PC-3 (cell line): ENCODE results near the gene DNAJB9. TPM values are rescaled to one million over a fixed set of nuclear protein-coding genes. Genes with fewer than 3 reads are reported as not detected.

ENCODE experiments used
- ATAC-seq: fragments of 200-7000 bp; cut with Tn5 transposase; 2 replicates; pipeline ENCODE4 v1.9.1; 2020; ENCODE audit warnings: mild to moderate bottlenecking, moderate library complexity
- BruUV-seq: library from RNA; stranded (reverse); fragments of 400-500 nt; replicated peaks from 2 replicates; lab custom pipeline; 2021; lab: Mats Ljungman, UMichigan
- CTCF ChIA-PET: fragments of 300-600 bp; sonication (Branson Sonifier 250); formaldehyde crosslinking; loops from one replicate; lab custom pipeline; 2022; ENCODE audit warnings: antibody characterized with exemption; lab: Charles Lee
- POLR2A ChIA-PET: fragments of 300-600 bp; sonication (Branson Sonifier 250); formaldehyde crosslinking; loops from one replicate; lab custom pipeline; 2022; ENCODE audit warnings: antibody characterized with exemption; ENCODE audit not compliant: unreplicated experiment; lab: Charles Lee
- DNase-seq: peaks from one replicate; pipeline ENCODE4 v3.0.0-alpha.2; 2015
- H2AFZ ChIP-seq: fragments of 300-600 bp; sonication (generic); 2 replicates; pipeline ENCODE4 v1.6.0; 2016; ENCODE audit warnings: antibody characterized with exemption, low read length
- H3F3A ChIP-seq: fragments of 300-600 bp; sonication (generic); one replicate; pipeline ENCODE4 v1.6.0; 2017; ENCODE audit warnings: antibody characterized with exemption, low read length, control low read depth, mild to moderate bottlenecking; ENCODE audit not compliant: unreplicated experiment
- H3K27ac ChIP-seq: fragments of 300-600 bp; sonication (generic); 2 replicates; pipeline ENCODE4 v1.5.1; 2016; ENCODE audit warnings: mild to moderate bottlenecking, low read length
- H3K27me3 ChIP-seq: fragments of 300-600 bp; sonication (generic); 2 replicates; pipeline ENCODE4 v1.6.1; 2016; ENCODE audit warnings: low read length, mixed read lengths
- H3K36me3 ChIP-seq: fragments of 300-600 bp; sonication (generic); 2 replicates; pipeline ENCODE4 v1.6.1; 2016; ENCODE audit warnings: low read depth, mixed run types, low read length, mixed read lengths
- H3K4me1 ChIP-seq: fragments of 300-600 bp; sonication (generic); 2 replicates; pipeline ENCODE4 v1.5.1; 2016; ENCODE audit warnings: low read length; ENCODE audit not compliant: insufficient read depth
- H3K4me2 ChIP-seq: fragments of 300-600 bp; sonication (generic); 2 replicates; pipeline ENCODE4 v1.6.0; 2016; ENCODE audit warnings: low read length
- H3K4me3 ChIP-seq: fragments of 300-600 bp; sonication (generic); 2 replicates; pipeline ENCODE4 v1.5.1; 2016; ENCODE audit warnings: mild to moderate bottlenecking, low read length, mixed read lengths
- H3K79me2 ChIP-seq: fragments of 300-600 bp; sonication (generic); 2 replicates; pipeline ENCODE4 v1.6.1; 2017; ENCODE audit warnings: low read length, mixed read lengths
- H3K9ac ChIP-seq: fragments of 300-600 bp; sonication (generic); 2 replicates; pipeline ENCODE4 v1.6.0; 2016; ENCODE audit warnings: mild to moderate bottlenecking, low read length
- H3K9me2 ChIP-seq: fragments of 300-600 bp; sonication (generic); replicated peaks from 2 replicates; pipeline ENCODE4 v1.6.1; 2016; ENCODE audit warnings: mixed run types, low read length, mixed read lengths
- H3K9me3 ChIP-seq: fragments of 300-600 bp; sonication (generic); 2 replicates; pipeline ENCODE4 v1.6.1; 2016; ENCODE audit warnings: low read length, mixed read lengths
- H4K20me1 ChIP-seq: fragments of 300-600 bp; sonication (generic); 2 replicates; pipeline ENCODE4 v1.6.1; 2016; ENCODE audit warnings: low read length, mixed read lengths
- EZH2 ChIP-seq: fragments of 300-600 bp; sonication (generic); IDR thresholded peaks from one replicate; pipeline ENCODE4 v1.6.1; 2017; ENCODE audit warnings: antibody characterized with exemption, mild to moderate bottlenecking, low read length; ENCODE audit not compliant: unreplicated experiment
- EZH2phosphoT487 ChIP-seq: fragments of 300-600 bp; sonication (generic); IDR thresholded peaks from 2 replicates; pipeline ENCODE4 v1.6.1; 2018; ENCODE audit warnings: mild to moderate bottlenecking, antibody characterized with exemption, low read length, borderline replicate concordance
- intact Hi-C: fragments of 100-400 bp; cut with micrococcal nuclease; formaldehyde crosslinking; loops from 2 replicates; pipeline ENCODE4 v1.9.0; 2023
- total RNA-seq: library from RNA; depleted of rRNA; stranded (reverse); fragments of >200 nt; gene quantifications from 2 replicates; pipeline ENCODE4 v1.2.3, GENCODE V29; 2014
- TF ChIP-seq, protein P1 (sequence below): fragments of 300-600 bp; sonication (generic); conservative IDR thresholded peaks from 2 replicates; pipeline ENCODE4 v1.5.1; 2017; ENCODE audit warnings: antibody characterized with exemption, low read depth, mild to moderate bottlenecking, low read length

The DNAJB9 gene
- total RNA-seq, 1 experiment from 2014 or later = 24.0 TPM

- Histone ChIP-seq H3K27me3 (no peaks in the 10 kb centered on the region), H3K27ac (no peak overlapping the region), H2AFZ (no peak overlapping the region), H3K4me2 (no peak overlapping the region), H3K79me2 (peaks cover 26% of the 10 kb centered on the region), H3K4me1 (peaks cover 8% of the 10 kb centered on the region; the same call in 1 of the 2 replicates), H4K20me1 (0 out of 2 replicates have a peak, but pooled peaks cover 7% of the 10 kb centered on the region), H3K36me3 (peaks cover 22% of the 10 kb centered on the region), H3K9ac (no peak overlapping the region), H3F3A (no peaks in the 10 kb centered on the region), H3K9me3 (no peaks in the 10 kb centered on the region), H3K4me3 (no peak overlapping the region), H3K9me2 (no peaks in the 10 kb centered on the region)
- POLR2A ChIA-PET = no interaction called here
- no peak for TF ChIP-seq EZH2phosphoT487
- TF ChIP-seq, protein P1, sequence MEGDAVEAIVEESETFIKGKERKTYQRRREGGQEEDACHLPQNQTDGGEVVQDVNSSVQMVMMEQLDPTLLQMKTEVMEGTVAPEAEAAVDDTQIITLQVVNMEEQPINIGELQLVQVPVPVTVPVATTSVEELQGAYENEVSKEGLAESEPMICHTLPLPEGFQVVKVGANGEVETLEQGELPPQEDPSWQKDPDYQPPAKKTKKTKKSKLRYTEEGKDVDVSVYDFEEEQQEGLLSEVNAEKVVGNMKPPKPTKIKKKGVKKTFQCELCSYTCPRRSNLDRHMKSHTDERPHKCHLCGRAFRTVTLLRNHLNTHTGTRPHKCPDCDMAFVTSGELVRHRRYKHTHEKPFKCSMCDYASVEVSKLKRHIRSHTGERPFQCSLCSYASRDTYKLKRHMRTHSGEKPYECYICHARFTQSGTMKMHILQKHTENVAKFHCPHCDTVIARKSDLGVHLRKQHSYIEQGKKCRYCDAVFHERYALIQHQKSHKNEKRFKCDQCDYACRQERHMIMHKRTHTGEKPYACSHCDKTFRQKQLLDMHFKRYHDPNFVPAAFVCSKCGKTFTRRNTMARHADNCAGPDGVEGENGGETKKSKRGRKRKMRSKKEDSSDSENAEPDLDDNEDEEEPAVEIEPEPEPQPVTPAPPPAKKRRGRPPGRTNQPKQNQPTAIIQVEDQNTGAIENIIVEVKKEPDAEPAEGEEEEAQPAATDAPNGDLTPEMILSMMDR = no peak
- TF ChIP-seq EZH2 = no peak
- BruUV-seq = no TSS peak
- DNase-seq (no peak), ATAC-seq (no peak)
- CTCF ChIA-PET = no interaction called here
- intact Hi-C loops = no loop called here
Measured at GRCh38 chr7:108575156-108575555, 5.5 kb downstream of the DNAJB9 start.

- Histone ChIP-seq H3K79me2 (peaks cover 17% of the 10 kb centered on the region), H3K27ac (no peak overlapping the region), H3K27me3 (no peaks in the 10 kb centered on the region), H3K4me2 (no peak overlapping the region), H3K4me1 (peaks cover 7% of the 10 kb centered on the region; the same call in 1 of the 2 replicates), H3K9me2 (no peaks in the 10 kb centered on the region), H2AFZ (no peak overlapping the region), H4K20me1 (0 out of 2 replicates have a peak, but pooled peaks cover under 1% of the 10 kb centered on the region), H3F3A (no peaks in the 10 kb centered on the region), H3K4me3 (no peak overlapping the region), H3K36me3 (peaks cover 22% of the 10 kb centered on the region), H3K9me3 (no peaks in the 10 kb centered on the region), H3K9ac (no peak overlapping the region)
- ChIA-PET CTCF (no interaction called here), POLR2A (no interaction called here)
- intact Hi-C loops = no loop called here
- ATAC-seq (no peak), DNase-seq (no peak)
- no TSS peak for BruUV-seq
- TF ChIP-seq EZH2phosphoT487 (no peak), EZH2 (no peak)
- TF ChIP-seq, protein P1 = no peak
Measured at GRCh38 chr7:108576116-108576515, 6.4 kb downstream of the DNAJB9 start.

- Histone ChIP-seq H4K20me1 (no peaks in the 10 kb centered on the region), H3K36me3 (peaks cover 11% of the 10 kb centered on the region), H2AFZ (no peak overlapping the region), H3K4me2 (no peak overlapping the region), H3K4me3 (no peak overlapping the region), H3K9ac (no peak overlapping the region), H3K9me3 (no peaks in the 10 kb centered on the region), H3K4me1 (peaks cover 9% of the 10 kb centered on the region; the same call in 1 of the 2 replicates), H3K27me3 (no peaks in the 10 kb centered on the region), H3K79me2 (no peaks in the 10 kb centered on the region), H3K27ac (no peak overlapping the region), H3F3A (no peaks in the 10 kb centered on the region), H3K9me2 (no peaks in the 10 kb centered on the region)
- ChIA-PET CTCF (interaction anchor here (0.7 kb wide), 1 partner anchor 1845 kb away, joined by 5 read pairs; no protein-coding TSS in a partner anchor), POLR2A (no interaction called here)
- ATAC-seq (no peak), DNase-seq (no peak)
- no TSS peak for BruUV-seq
- TF ChIP-seq, protein P1 = no peak
- TF ChIP-seq EZH2phosphoT487 = no peak
- no peak for TF ChIP-seq EZH2
- intact Hi-C loops = no loop called here
Measured at GRCh38 chr7:108578937-108579336, 9.3 kb downstream of the DNAJB9 start.
